ENCODE results near the gene TPK1.

DNA sequence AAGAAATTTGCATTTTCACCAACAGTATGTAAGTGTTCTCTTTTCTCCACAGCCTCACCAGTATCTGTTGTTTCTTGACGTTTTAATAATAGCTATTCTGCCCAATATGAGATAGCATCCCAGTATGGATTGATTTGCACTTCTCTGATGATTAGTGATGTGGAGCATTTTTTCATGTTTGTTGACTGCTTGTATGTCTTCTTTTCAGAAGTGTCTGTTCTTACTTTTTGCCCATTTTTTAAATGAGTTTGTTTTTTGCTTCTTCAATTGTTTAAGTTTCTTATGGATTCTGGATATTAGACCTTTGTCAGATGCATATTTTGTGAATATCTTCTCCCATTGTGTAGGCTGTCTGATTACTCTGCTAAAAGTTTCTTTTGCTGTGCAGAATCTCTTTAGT is 12.2 kb upstream of the TPK1 start:
- TF ChIP-seq POLR2A (IDR thresholded peaks at IDR 0.05) (no peak), POLR2AphosphoS5 (IDR thresholded peaks at IDR 0.05; ENCODE audit: insufficient read depth in 1 of 2, low read depth in 1 of 2) (no peak)
- TF ChIP-seq, protein P1, sequence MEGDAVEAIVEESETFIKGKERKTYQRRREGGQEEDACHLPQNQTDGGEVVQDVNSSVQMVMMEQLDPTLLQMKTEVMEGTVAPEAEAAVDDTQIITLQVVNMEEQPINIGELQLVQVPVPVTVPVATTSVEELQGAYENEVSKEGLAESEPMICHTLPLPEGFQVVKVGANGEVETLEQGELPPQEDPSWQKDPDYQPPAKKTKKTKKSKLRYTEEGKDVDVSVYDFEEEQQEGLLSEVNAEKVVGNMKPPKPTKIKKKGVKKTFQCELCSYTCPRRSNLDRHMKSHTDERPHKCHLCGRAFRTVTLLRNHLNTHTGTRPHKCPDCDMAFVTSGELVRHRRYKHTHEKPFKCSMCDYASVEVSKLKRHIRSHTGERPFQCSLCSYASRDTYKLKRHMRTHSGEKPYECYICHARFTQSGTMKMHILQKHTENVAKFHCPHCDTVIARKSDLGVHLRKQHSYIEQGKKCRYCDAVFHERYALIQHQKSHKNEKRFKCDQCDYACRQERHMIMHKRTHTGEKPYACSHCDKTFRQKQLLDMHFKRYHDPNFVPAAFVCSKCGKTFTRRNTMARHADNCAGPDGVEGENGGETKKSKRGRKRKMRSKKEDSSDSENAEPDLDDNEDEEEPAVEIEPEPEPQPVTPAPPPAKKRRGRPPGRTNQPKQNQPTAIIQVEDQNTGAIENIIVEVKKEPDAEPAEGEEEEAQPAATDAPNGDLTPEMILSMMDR (IDR thresholded peaks at IDR 0.05), result no peak

Measured in vagina (tissue), 2 donors.